Upper lobe of right lung (tissue), 1 donor: Measurements from ENCODE around the gene RETREG1. TPM values are rescaled to one million over a fixed set of nuclear protein-coding genes. Genes with fewer than 3 reads are reported as not detected.

Source experiments
- ATAC-seq: fragments of 200-7000 bp; cut with Tn5 transposase; one replicate; pipeline ENCODE4 v1.9.1; 2020; ENCODE audit warnings: mild to moderate bottlenecking, moderate library complexity
- DNase-seq: peaks from one replicate; pipeline ENCODE4 v3.0.0-alpha.2; 2020
- H3K27ac ChIP-seq: fragments of 200-600 bp; one replicate; pipeline ENCODE4 v1.8.0; 2022
- H3K27me3 ChIP-seq: fragments of 200-600 bp; one replicate; pipeline ENCODE4 v1.8.0; 2022; ENCODE audit warnings: mild to moderate bottlenecking
- H3K36me3 ChIP-seq: fragments of 200-600 bp; one replicate; pipeline ENCODE4 v1.8.0; 2022
- H3K4me1 ChIP-seq: fragments of 200-600 bp; one replicate; pipeline ENCODE4 v1.8.0; 2022
- H3K4me3 ChIP-seq: fragments of 200-600 bp; one replicate; pipeline ENCODE4 v1.8.0; 2022; ENCODE audit warnings: mild to moderate bottlenecking
- H3K9me3 ChIP-seq: fragments of 200-600 bp; one replicate; pipeline ENCODE4 v1.8.0; 2022
- CTCF ChIP-seq: fragments of 200-600 bp; IDR thresholded peaks from one replicate; pipeline ENCODE4 v1.8.0; 2022; ENCODE audit warnings: antibody characterized with exemption
- intact Hi-C: fragments of 100-400 bp; cut with DNase I; formaldehyde crosslinking; loops from one replicate; pipeline ENCODE4 v1.11.0; 2022
- total RNA-seq: library from RNA; stranded (reverse); fragmentation: NEBNext Ultra II Directional; extraction: Animal tissue kit (Norgen Biotek cat#: 25700); gene quantifications from one replicate; pipeline ENCODE4 v1.2.1, GENCODE V29; 2021
- donor health status: DM: no; HTN: yes; CAD: no; lungs with severe emphysema.

The RETREG1 gene
- total RNA-seq, 1 donor from 2014 or later = 22.8 TPM

GRCh38 chr5:16502866-16503265 lies 113.9 kb downstream of the RETREG1 start:
- no peaks in the 10 kb centered on the region for H3K9me3 ChIP-seq
- no peak overlapping the region for H3K27ac ChIP-seq
- no peak for TF ChIP-seq CTCF
- intact Hi-C loops = no loop called here
- no peaks in the 10 kb centered on the region for H3K27me3 ChIP-seq
- DNase-seq (no peak), ATAC-seq (no peak)
- H3K36me3 ChIP-seq = no peaks in the 10 kb centered on the region
- H3K4me3 ChIP-seq = no peak overlapping the region
- no peaks in the 10 kb centered on the region for H3K4me1 ChIP-seq

- DNase-seq (no peak), ATAC-seq (no peak)
- no peaks in the 10 kb centered on the region for H3K36me3 ChIP-seq
- no peaks in the 10 kb centered on the region for H3K4me1 ChIP-seq
- no peaks in the 10 kb centered on the region for H3K27me3 ChIP-seq
- no peak overlapping the region for H3K27ac ChIP-seq
- H3K4me3 ChIP-seq = no peak overlapping the region
- no peak for TF ChIP-seq CTCF
- intact Hi-C loops = no loop called here
- no peaks in the 10 kb centered on the region for H3K9me3 ChIP-seq
Measured at GRCh38 chr5:16500024-16500423, 116.8 kb downstream of the RETREG1 start.

GRCh38 chr5:16497546-16497945 lies 119.3 kb downstream of the RETREG1 start:
- Histone ChIP-seq H3K36me3 (no peaks in the 10 kb centered on the region), H3K9me3 (peaks cover 7% of the 10 kb centered on the region), H3K4me3 (no peak overlapping the region), H3K4me1 (no peaks in the 10 kb centered on the region), H3K27ac (no peak overlapping the region), H3K27me3 (no peaks in the 10 kb centered on the region)
- intact Hi-C loops = no loop called here
- DNase-seq = no peak
- TF ChIP-seq CTCF = no peak
- ATAC-seq = no peak

GRCh38 chr5:16493261-16493660 lies 123.5 kb downstream of the RETREG1 start:
- Histone ChIP-seq H3K27me3 (no peaks in the 10 kb centered on the region), H3K36me3 (no peaks in the 10 kb centered on the region), H3K27ac (peak overlapping the region; percentile 31), H3K4me3 (no peak overlapping the region), H3K4me1 (no peaks in the 10 kb centered on the region), H3K9me3 (peaks cover 7% of the 10 kb centered on the region)
- TF ChIP-seq CTCF = no peak
- intact Hi-C loops = no loop called here
- DNase-seq (no peak), ATAC-seq (peak; percentile 59)

GRCh38 chr5:16492398-16493140 lies 124.2 kb downstream of the RETREG1 start:
- H3K27ac ChIP-seq = peak overlapping the region; percentile 31
- peaks cover 7% of the 10 kb centered on the region for H3K9me3 ChIP-seq
- DNase-seq (no peak), ATAC-seq (peak; percentile 68)
- H3K4me1 ChIP-seq = no peaks in the 10 kb centered on the region
- intact Hi-C loops = no loop called here
- no peaks in the 10 kb centered on the region for H3K36me3 ChIP-seq
- no peak for TF ChIP-seq CTCF
- H3K27me3 ChIP-seq = no peaks in the 10 kb centered on the region
- no peak overlapping the region for H3K4me3 ChIP-seq
